C4-2B (cell line): ENCODE measurements around the gene FAM156A.
"Not testable (repeated sequence)": the region's sequence is repeated elsewhere in the genome, so short reads cannot be mapped to it uniquely, and the experiment has no call there.

ENCODE experiments used
- ZFX ChIP-seq: fragments of 450-650 bp; IDR thresholded peaks from 2 replicates; pipeline ENCODE4 v1.6.1; 2017
- TF ChIP-seq, protein P1 (sequence below): fragments of 450-650 bp; conservative IDR thresholded peaks from 2 replicates; pipeline ENCODE4 v1.5.1; 2017; ENCODE audit warnings: mild to moderate bottlenecking

DNA sequence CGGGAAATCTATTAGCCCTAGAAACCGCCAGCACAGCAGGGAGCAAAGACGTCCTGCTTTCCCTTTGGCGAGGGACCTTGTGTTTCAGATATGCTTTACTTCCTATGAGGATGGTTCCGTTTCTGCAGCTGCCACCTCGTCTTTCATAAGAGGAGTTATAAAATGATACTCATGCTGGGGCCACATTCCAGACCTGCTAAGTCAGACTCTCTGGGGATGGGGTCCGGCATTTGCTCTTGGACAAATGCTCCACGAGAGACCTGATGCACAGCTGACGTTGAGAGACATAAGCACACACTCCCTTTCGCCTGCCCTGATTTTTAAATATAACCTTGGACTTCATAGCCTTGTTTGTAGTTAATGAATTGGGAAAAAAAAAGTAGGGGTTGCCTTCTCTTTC, 16.6 kb downstream of the FAM156A start:
- TF ChIP-seq, protein P1, sequence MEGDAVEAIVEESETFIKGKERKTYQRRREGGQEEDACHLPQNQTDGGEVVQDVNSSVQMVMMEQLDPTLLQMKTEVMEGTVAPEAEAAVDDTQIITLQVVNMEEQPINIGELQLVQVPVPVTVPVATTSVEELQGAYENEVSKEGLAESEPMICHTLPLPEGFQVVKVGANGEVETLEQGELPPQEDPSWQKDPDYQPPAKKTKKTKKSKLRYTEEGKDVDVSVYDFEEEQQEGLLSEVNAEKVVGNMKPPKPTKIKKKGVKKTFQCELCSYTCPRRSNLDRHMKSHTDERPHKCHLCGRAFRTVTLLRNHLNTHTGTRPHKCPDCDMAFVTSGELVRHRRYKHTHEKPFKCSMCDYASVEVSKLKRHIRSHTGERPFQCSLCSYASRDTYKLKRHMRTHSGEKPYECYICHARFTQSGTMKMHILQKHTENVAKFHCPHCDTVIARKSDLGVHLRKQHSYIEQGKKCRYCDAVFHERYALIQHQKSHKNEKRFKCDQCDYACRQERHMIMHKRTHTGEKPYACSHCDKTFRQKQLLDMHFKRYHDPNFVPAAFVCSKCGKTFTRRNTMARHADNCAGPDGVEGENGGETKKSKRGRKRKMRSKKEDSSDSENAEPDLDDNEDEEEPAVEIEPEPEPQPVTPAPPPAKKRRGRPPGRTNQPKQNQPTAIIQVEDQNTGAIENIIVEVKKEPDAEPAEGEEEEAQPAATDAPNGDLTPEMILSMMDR = not testable (repeated sequence)
- not testable (repeated sequence) for TF ChIP-seq ZFX
